Measurements from ENCODE around the gene CTCF.

- TF ChIP-seq, protein P1, sequence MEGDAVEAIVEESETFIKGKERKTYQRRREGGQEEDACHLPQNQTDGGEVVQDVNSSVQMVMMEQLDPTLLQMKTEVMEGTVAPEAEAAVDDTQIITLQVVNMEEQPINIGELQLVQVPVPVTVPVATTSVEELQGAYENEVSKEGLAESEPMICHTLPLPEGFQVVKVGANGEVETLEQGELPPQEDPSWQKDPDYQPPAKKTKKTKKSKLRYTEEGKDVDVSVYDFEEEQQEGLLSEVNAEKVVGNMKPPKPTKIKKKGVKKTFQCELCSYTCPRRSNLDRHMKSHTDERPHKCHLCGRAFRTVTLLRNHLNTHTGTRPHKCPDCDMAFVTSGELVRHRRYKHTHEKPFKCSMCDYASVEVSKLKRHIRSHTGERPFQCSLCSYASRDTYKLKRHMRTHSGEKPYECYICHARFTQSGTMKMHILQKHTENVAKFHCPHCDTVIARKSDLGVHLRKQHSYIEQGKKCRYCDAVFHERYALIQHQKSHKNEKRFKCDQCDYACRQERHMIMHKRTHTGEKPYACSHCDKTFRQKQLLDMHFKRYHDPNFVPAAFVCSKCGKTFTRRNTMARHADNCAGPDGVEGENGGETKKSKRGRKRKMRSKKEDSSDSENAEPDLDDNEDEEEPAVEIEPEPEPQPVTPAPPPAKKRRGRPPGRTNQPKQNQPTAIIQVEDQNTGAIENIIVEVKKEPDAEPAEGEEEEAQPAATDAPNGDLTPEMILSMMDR (IDR thresholded peaks at IDR 0.05): no peak
- TF ChIP-seq POLR2A (IDR thresholded peaks at IDR 0.05): no peak
These were observed 17.3 kb upstream of the CTCF start for GRCh38 chr16:67544844-67545664.

All from lower leg skin (tissue), 3 donors.